Glutamatergic neuron (in vitro differentiated cells): Measurements from ENCODE around the gene CGB2. TPM values are rescaled to one million over a fixed set of nuclear protein-coding genes. Genes with fewer than 3 reads are reported as not detected.
A peak's percentile ranks its signal among the peaks of the same experiment; 100 is the strongest.
"Not testable (repeated sequence)": the region's sequence is repeated elsewhere in the genome, so short reads cannot be mapped to it uniquely, and the experiment has no call there.

ENCODE experiments used
- DNase-seq: peaks from one replicate; pipeline ENCODE4 v3.0.0; 2022
- H3K27ac Mint-ChIP-seq: one replicate; pipeline ENCODE4 v1.8.0; 2020; ENCODE audit warnings: mild to moderate bottlenecking, mixed read lengths, inconsistent platforms; ENCODE audit not compliant: unreplicated experiment
- H3K27me3 Mint-ChIP-seq: one replicate; pipeline ENCODE4 v1.8.0; 2020; ENCODE audit warnings: mild to moderate bottlenecking, moderate library complexity, mixed read lengths, inconsistent platforms; ENCODE audit not compliant: unreplicated experiment
- H3K36me3 Mint-ChIP-seq: one replicate; pipeline ENCODE4 v1.8.0; 2020; ENCODE audit warnings: mild to moderate bottlenecking, mixed read lengths, inconsistent platforms; ENCODE audit not compliant: unreplicated experiment
- H3K4me1 Mint-ChIP-seq: one replicate; pipeline ENCODE4 v1.8.0; 2020; ENCODE audit warnings: mild to moderate bottlenecking, low read depth, mixed read lengths, inconsistent platforms; ENCODE audit not compliant: unreplicated experiment
- H3K4me3 Mint-ChIP-seq: one replicate; pipeline ENCODE4 v1.8.0; 2020; ENCODE audit warnings: mild to moderate bottlenecking, mixed read lengths, inconsistent platforms; ENCODE audit not compliant: unreplicated experiment
- H3K9me3 Mint-ChIP-seq: one replicate; pipeline ENCODE4 v1.8.0; 2020; ENCODE audit warnings: mild to moderate bottlenecking, moderate library complexity, mixed read lengths, inconsistent platforms; ENCODE audit not compliant: unreplicated experiment
- long read RNA-seq: library from polyadenylated mRNA; unstranded; transcript quantifications from one replicate; pipeline ENCODE4 v2.0.0, GENCODE V29; 2020; ENCODE audit not compliant: unreplicated experiment
- total RNA-seq: library from RNA; stranded (reverse); fragmentation: NEBNext Ultra II Directional; extraction: Animal tissue kit (Norgen Biotek cat#: 25700); gene quantifications from one replicate; pipeline ENCODE4 v1.2.1, GENCODE V29; 2021; ENCODE audit not compliant: unreplicated experiment
- TF ChIP-seq, protein P1 (sequence below): fragments of 200-600 bp; sonication (generic); IDR thresholded peaks from one replicate; pipeline ENCODE4 v1.5.0; 2021; ENCODE audit not compliant: partially characterized antibody, unreplicated experiment

CGB2 gene
- total RNA-seq, result not detected
- long read RNA-seq, result 0 reads

DNA sequence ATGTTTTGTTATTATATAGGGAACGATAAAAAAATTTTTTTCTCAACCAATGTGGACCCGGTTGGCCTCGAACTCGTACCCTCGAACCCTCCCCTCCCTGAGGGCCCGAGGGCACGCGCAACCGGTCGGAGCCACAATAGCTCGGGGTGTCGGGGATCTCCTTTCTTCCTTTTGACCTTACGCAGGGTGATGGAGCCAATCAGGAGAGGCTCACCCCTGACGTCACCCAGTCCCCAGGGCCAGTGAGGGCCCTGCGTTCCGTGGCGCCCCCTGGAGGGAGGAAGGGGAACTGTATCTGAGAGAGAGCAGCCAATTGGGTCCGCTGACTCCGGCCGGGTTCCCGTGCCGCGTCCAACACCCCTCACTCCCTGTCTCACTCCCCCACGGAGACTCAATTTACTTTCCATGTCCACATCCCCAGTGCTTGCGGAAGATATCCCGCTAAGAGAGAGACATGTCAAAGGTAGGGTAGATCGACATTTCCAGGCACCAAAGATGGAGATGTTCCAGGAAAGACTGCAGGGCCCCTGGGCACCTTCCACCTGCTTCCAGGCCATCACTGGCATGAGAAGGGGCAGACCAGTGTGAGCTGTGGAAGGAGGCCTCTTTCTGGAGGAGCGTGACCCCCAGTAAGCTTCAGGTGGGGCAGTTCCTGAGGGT is at the start of gene CGB2:
TSS of gene CGB2 (plus strand) at position 249 of the 660 bp plus-strand sequence. CDS start at position 455, 206 bp downstream.
- not testable (repeated sequence) for DNase-seq, H3K4me3 Mint-ChIP-seq, H3K36me3 Mint-ChIP-seq, H3K27ac Mint-ChIP-seq, H3K4me1 Mint-ChIP-seq, H3K27me3 Mint-ChIP-seq, H3K9me3 Mint-ChIP-seq
- TF ChIP-seq, protein P1, sequence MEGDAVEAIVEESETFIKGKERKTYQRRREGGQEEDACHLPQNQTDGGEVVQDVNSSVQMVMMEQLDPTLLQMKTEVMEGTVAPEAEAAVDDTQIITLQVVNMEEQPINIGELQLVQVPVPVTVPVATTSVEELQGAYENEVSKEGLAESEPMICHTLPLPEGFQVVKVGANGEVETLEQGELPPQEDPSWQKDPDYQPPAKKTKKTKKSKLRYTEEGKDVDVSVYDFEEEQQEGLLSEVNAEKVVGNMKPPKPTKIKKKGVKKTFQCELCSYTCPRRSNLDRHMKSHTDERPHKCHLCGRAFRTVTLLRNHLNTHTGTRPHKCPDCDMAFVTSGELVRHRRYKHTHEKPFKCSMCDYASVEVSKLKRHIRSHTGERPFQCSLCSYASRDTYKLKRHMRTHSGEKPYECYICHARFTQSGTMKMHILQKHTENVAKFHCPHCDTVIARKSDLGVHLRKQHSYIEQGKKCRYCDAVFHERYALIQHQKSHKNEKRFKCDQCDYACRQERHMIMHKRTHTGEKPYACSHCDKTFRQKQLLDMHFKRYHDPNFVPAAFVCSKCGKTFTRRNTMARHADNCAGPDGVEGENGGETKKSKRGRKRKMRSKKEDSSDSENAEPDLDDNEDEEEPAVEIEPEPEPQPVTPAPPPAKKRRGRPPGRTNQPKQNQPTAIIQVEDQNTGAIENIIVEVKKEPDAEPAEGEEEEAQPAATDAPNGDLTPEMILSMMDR, result peak; percentile 54

DNA sequence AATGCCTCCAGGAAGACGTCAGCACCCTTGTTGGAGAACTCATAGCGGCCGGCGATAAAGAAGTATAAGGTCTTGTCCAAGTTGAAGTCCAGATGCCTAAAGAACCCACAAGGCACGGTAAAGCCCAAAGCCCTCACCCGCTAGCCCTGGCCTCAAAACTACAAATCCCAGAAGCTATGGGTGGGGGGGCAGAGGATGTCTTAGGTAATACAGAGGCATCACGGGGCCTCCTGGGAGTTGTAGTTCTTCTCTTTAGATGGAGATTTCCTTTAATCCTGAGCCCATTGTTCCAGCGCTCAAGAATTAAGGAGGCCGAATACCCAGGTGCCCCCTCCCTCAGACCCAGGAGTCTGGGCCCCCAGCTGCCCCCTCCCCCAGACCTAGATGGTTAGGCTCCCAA is 49.4 kb upstream of the CGB2 start:
- no peaks in the 10 kb centered on the region for H3K9me3 Mint-ChIP-seq
- peaks cover 2% of the 10 kb centered on the region for H3K4me1 Mint-ChIP-seq
- H3K36me3 Mint-ChIP-seq, result peaks cover 5% of the 10 kb centered on the region
- peaks cover 7% of the 10 kb centered on the region for H3K27me3 Mint-ChIP-seq
- TF ChIP-seq, protein P1, result no peak
- DNase-seq, result no peak
- H3K4me3 Mint-ChIP-seq, result no peak overlapping the region
- no peak overlapping the region for H3K27ac Mint-ChIP-seq

DNA sequence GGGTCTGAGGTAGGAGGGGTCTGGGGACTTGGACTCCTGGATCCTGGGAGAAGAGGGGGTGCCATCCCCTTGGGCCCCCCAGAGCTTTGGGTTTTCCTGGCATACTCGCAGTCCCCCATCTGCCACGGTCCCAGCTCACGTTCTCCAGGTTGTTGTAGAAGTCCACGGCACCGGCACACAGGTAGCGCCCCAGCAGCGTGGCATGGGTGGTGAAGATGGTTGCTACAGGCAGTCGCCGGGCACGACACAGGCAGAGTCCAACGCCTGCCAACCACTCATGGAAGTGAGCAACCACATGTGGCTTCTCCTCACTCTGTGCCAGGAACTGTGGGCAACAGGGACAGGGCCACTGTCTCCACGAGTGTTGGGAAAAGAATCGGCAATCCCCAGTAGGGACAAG is 46.0 kb upstream of the CGB2 start:
- Mint-ChIP-seq H3K4me3 (no peak overlapping the region), H3K36me3 (no peaks in the 10 kb centered on the region)
- no peak for DNase-seq

DNA sequence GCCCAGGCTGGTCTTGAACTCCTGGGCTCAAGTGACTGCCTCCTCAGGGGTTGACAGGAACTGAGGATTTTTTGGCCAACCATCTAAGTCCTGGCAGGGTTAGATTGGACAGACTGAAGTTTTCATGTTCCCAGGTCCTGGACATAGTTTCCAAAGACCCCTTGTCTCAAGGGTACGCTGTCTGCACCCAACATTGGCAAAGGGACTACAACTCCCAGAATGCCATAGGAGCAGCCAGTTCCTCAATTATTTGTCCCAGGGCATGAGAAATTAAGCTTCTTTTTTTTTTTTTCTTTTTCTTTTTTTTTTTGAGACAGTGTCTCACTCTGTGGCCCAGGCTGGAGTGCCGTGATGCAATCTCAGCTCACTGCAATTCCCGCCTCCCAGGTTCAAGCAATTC is 45.5 kb upstream of the CGB2 start:
- H3K27me3 Mint-ChIP-seq, result peaks cover 7% of the 10 kb centered on the region
- no peaks in the 10 kb centered on the region for H3K36me3 Mint-ChIP-seq
- H3K4me3 Mint-ChIP-seq, result no peak overlapping the region
- no peak for DNase-seq
- H3K4me1 Mint-ChIP-seq, result peaks cover 9% of the 10 kb centered on the region
- H3K27ac Mint-ChIP-seq, result no peak overlapping the region
- TF ChIP-seq, protein P1, result no peak
- peaks cover 14% of the 10 kb centered on the region for H3K9me3 Mint-ChIP-seq

More for the DNA sequence above, 46.0 kb upstream of the CGB2 start:
- TF ChIP-seq, protein P1, result no peak
- H3K27me3 Mint-ChIP-seq, result peaks cover 7% of the 10 kb centered on the region
- peaks cover 7% of the 10 kb centered on the region for H3K4me1 Mint-ChIP-seq
- peaks cover 11% of the 10 kb centered on the region for H3K9me3 Mint-ChIP-seq
- H3K27ac Mint-ChIP-seq, result no peak overlapping the region

DNA sequence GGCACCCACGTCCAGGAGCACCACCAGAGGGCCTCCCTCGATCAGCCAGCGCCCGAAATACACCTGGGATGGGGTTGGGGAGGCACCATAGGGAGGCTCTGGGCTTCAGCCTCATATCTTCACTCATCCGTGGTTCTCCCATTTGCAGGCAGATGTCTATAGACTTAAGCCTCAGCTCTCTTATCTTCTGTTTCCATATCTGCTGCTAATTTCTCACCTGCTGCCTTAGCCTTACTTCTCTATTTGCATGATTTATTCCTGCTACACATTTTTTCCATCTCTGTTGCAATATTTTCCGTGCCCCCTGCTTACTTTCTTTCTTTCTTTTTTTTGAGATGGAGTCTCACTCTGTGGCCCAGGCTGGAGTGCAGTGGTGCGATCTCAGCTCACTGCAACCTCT is 44.4 kb upstream of the CGB2 start:
- no peaks in the 10 kb centered on the region for H3K36me3 Mint-ChIP-seq
- TF ChIP-seq, protein P1, result no peak
- H3K9me3 Mint-ChIP-seq, result peaks cover 14% of the 10 kb centered on the region
- no peak overlapping the region for H3K27ac Mint-ChIP-seq
- H3K4me3 Mint-ChIP-seq, result no peak overlapping the region
- H3K4me1 Mint-ChIP-seq, result peaks cover 9% of the 10 kb centered on the region
- no peak for DNase-seq
- H3K27me3 Mint-ChIP-seq, result peaks cover 5% of the 10 kb centered on the region
